H1 (cell line): ENCODE results near the gene MATR3. TPM values are rescaled to one million over a fixed set of nuclear protein-coding genes. Genes with fewer than 3 reads are reported as not detected.

Experiments
- ATF3 ChIP-seq: IDR thresholded peaks from 2 replicates; pipeline ENCODE4 v1.6.1; 2011; ENCODE audit warnings: low read depth, mild to moderate bottlenecking, low read length; ENCODE audit not compliant: insufficient read depth
- RFX5 ChIP-seq: IDR thresholded peaks from 2 replicates; pipeline ENCODE4 v1.6.1; 2011; ENCODE audit warnings: low read depth, low read length, improper control_type of control experiment, borderline replicate concordance
- SAP30 ChIP-seq: fragments of 300-600 bp; sonication (generic); IDR thresholded peaks from 2 replicates; pipeline ENCODE4 v1.7.1; 2012; ENCODE audit warnings: low read length, moderate library complexity, mild to moderate bottlenecking, inconsistent platforms; ENCODE audit not compliant: insufficient read depth, insufficient replicate concordance
- SP2 ChIP-seq: IDR thresholded peaks from 2 replicates; pipeline ENCODE4 v1.6.1; 2012; ENCODE audit warnings: mild to moderate bottlenecking, low read length, inconsistent platforms
- TAF1 ChIP-seq: IDR thresholded peaks from 2 replicates; pipeline ENCODE4 v1.6.1; 2011; ENCODE audit warnings: mild to moderate bottlenecking, low read depth, low read length
- polyA plus RNA-seq, 7 experiments: library from polyadenylated mRNA; depleted of rRNA in 3 of 7; stranded (reverse) in 5 of 7; unstranded in 2 of 7; fragments of >200 nt in 5 of 7; fragments of 200-250 nt in 2 of 7; gene quantifications; 1 replicate in 5 of 7; 2 replicates in 1 of 7; 4 replicates in 1 of 7; pipeline versions ENCODE4 v1.2.1 to v1.2.3, GENCODE V29; 2011 to 2013; ENCODE audit warnings: missing spikeins in 2 of 7, mixed read lengths in 2 of 7
- total RNA-seq: library from RNA; stranded (reverse); fragmentation: NEBNext Ultra II Directional; extraction: Animal tissue kit (Norgen Biotek cat#: 25700); gene quantifications from 2 replicates; pipeline ENCODE4 v1.2.1, GENCODE V29; 2021
- TF ChIP-seq, protein P1 (sequence below): IDR thresholded peaks from 2 replicates; pipeline ENCODE4 v1.6.1; 2011; ENCODE audit warnings: low read length, improper control_type of control experiment

Gene MATR3
- total and polyA plus RNA-seq, 2 of the 8 experiments (the other 6 are each of a cell fraction or from before 2014, with no cell fraction given) = 116 to 389 TPM

- TF ChIP-seq, protein P1, sequence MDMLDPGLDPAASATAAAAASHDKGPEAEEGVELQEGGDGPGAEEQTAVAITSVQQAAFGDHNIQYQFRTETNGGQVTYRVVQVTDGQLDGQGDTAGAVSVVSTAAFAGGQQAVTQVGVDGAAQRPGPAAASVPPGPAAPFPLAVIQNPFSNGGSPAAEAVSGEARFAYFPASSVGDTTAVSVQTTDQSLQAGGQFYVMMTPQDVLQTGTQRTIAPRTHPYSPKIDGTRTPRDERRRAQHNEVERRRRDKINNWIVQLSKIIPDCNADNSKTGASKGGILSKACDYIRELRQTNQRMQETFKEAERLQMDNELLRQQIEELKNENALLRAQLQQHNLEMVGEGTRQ = no peak
- no peak for TF ChIP-seq SAP30
- no peak for TF ChIP-seq ATF3
- no peak for TF ChIP-seq TAF1
- TF ChIP-seq RFX5 = no peak
- no peak for TF ChIP-seq SP2
Measured at GRCh38 chr5:139306628-139307379, 13.3 kb downstream of the MATR3 start (continued).
